GM12891 (cell line): ENCODE measurements around the gene PTGR3.

Experiments used
- POLR2A ChIP-seq: IDR thresholded peaks from 2 replicates; pipeline ENCODE4 v1.6.1; 2011; ENCODE audit warnings: low read depth, low read length, control low read depth
- POLR2AphosphoS5 ChIP-seq: IDR thresholded peaks from 2 replicates; pipeline ENCODE4 v1.6.1; 2011; ENCODE audit warnings: low read depth, low read length, control low read depth
- POU2F2 ChIP-seq: IDR thresholded peaks from 2 replicates; pipeline ENCODE4 v1.6.1; 2011; ENCODE audit warnings: low read depth, mild to moderate bottlenecking, control low read depth, low read length, moderate library complexity
- SPI1 ChIP-seq: IDR thresholded peaks from 2 replicates; pipeline ENCODE4 v1.6.1; 2011; ENCODE audit warnings: low read depth, low read length, control low read depth
- TAF1 ChIP-seq: IDR thresholded peaks from 2 replicates; pipeline ENCODE4 v1.6.1; 2011; ENCODE audit warnings: low read depth, low read length, control low read depth

GRCh38 chr18:75173738-75174137 is 35.2 kb downstream of the PTGR3 start:
- TF ChIP-seq POLR2A (no peak), POLR2AphosphoS5 (no peak), SPI1 (peak; percentile 67), TAF1 (no peak), POU2F2 (no peak)
